Smooth muscle cell (in vitro differentiated cells): ENCODE data around the gene ASCC3. TPM values are rescaled to one million over a fixed set of nuclear protein-coding genes. Genes with fewer than 3 reads are reported as not detected.

ENCODE experiments used
- DNase-seq: peaks from one replicate; lab custom pipeline; 2025; ENCODE audit not compliant: unreplicated experiment; lab: John Stamatoyannopoulos, UW
- H2AFZ ChIP-seq: fragments of 200-600 bp; sonication (generic); 2 replicates; pipeline ENCODE4 v1.6.0; 2016; ENCODE audit warnings: antibody characterized with exemption, low read depth, mild to moderate bottlenecking
- H3F3A ChIP-seq: fragments of 200-600 bp; sonication (generic); 2 replicates; pipeline ENCODE4 v1.6.0; 2017; ENCODE audit warnings: antibody characterized with exemption, low read depth
- H3K27ac ChIP-seq: fragments of 200-600 bp; sonication (generic); 2 replicates; pipeline ENCODE4 v1.5.1; 2016; ENCODE audit warnings: low read depth, mild to moderate bottlenecking
- H3K27me3 ChIP-seq: fragments of 200-600 bp; sonication (generic); 2 replicates; pipeline ENCODE4 v1.6.1; 2016; ENCODE audit warnings: low read depth, mild to moderate bottlenecking
- H3K36me3 ChIP-seq: fragments of 200-600 bp; sonication (generic); 2 replicates; pipeline ENCODE4 v1.5.1; 2016; ENCODE audit warnings: low read depth
- H3K4me1 ChIP-seq: fragments of 200-600 bp; sonication (generic); 2 replicates; pipeline ENCODE4 v1.5.1; 2016; ENCODE audit warnings: low read depth
- H3K4me2 ChIP-seq: fragments of 200-600 bp; sonication (generic); 2 replicates; pipeline ENCODE4 v1.6.0; 2016; ENCODE audit warnings: mild to moderate bottlenecking
- H3K4me3 ChIP-seq: fragments of 200-600 bp; sonication (generic); 2 replicates; pipeline ENCODE4 v1.5.1; 2016; ENCODE audit warnings: mild to moderate bottlenecking
- H3K79me2 ChIP-seq: fragments of 200-600 bp; sonication (generic); 2 replicates; pipeline ENCODE4 v1.6.0; 2016; ENCODE audit warnings: low read depth, mild to moderate bottlenecking
- H3K9ac ChIP-seq: fragments of 200-600 bp; sonication (generic); 2 replicates; pipeline ENCODE4 v1.6.0; 2016; ENCODE audit warnings: low read depth
- H3K9me3 ChIP-seq: fragments of 200-600 bp; sonication (generic); replicated peaks from 2 replicates; pipeline ENCODE4 v1.5.1; 2016; ENCODE audit warnings: low read depth
- H4K20me1 ChIP-seq: fragments of 200-600 bp; sonication (generic); 2 replicates; pipeline ENCODE4 v1.6.0; 2016; ENCODE audit warnings: low read depth
- CTCF ChIP-seq: fragments of 200-600 bp; sonication (generic); IDR thresholded peaks from 2 replicates; pipeline ENCODE4 v1.5.1; 2017; ENCODE audit warnings: borderline replicate concordance, mild to moderate bottlenecking, antibody characterized with exemption; ENCODE audit not compliant: insufficient read depth, poor library complexity, severe bottlenecking
- WGBS: methylation state at CpG from one replicate; pipeline ENCODE4 v1.1.7; 2016; ENCODE audit warnings: low lambda C conversion rate; 5-methylcytosine and 5-hydroxymethylcytosine counted together
- polyA plus RNA-seq: library from polyadenylated mRNA; unstranded; fragments of >200 nt; fragmentation: Nextera tagmentation; extraction: Ambion mirVana; gene quantifications from 2 replicates; pipeline ENCODE4 v1.2.1, GENCODE V29; 2016
- total RNA-seq: library from RNA; depleted of rRNA; stranded (reverse); fragments of >200 nt; gene quantifications from 2 replicates; pipeline ENCODE4 v1.2.3, GENCODE V29; 2014

The ASCC3 gene
- total and polyA plus RNA-seq, 2 experiments from 2014 or later = 59.0 to 116 TPM

- DNase-seq = no peak
- TF ChIP-seq CTCF = no peak
- Histone ChIP-seq H4K20me1 (peaks cover 55% of the 10 kb centered on the region), H3K4me1 (no peaks in the 10 kb centered on the region), H3K9me3 (no peaks in the 10 kb centered on the region), H3F3A (no peaks in the 10 kb centered on the region), H3K4me3 (no peak overlapping the region), H3K4me2 (no peak overlapping the region), H3K36me3 (peaks cover 14% of the 10 kb centered on the region), H3K9ac (no peak overlapping the region), H2AFZ (no peak overlapping the region), H3K27ac (no peak overlapping the region), H3K79me2 (peaks cover 34% of the 10 kb centered on the region), H3K27me3 (no peaks in the 10 kb centered on the region)
- WGBS = 94% methylated on average over 4 of the region's 4 CpGs
Observed at GRCh38 chr6:100796049-100796823, 84.9 kb downstream of the ASCC3 start.

GRCh38 chr6:100790084-100790483 is 91.0 kb downstream of the ASCC3 start:
- Histone ChIP-seq H4K20me1 (peaks cover 36% of the 10 kb centered on the region), H3K9ac (no peak overlapping the region), H3K4me1 (no peaks in the 10 kb centered on the region), H2AFZ (no peak overlapping the region), H3K36me3 (peaks cover 4% of the 10 kb centered on the region), H3K4me3 (no peak overlapping the region), H3K27me3 (no peaks in the 10 kb centered on the region), H3K9me3 (no peaks in the 10 kb centered on the region), H3F3A (no peaks in the 10 kb centered on the region), H3K4me2 (no peak overlapping the region), H3K27ac (no peak overlapping the region), H3K79me2 (peaks cover 12% of the 10 kb centered on the region)
- no peak for DNase-seq
- TF ChIP-seq CTCF = no peak
- 91% methylated on average over 2 of the region's 2 CpGs for WGBS

DNA sequence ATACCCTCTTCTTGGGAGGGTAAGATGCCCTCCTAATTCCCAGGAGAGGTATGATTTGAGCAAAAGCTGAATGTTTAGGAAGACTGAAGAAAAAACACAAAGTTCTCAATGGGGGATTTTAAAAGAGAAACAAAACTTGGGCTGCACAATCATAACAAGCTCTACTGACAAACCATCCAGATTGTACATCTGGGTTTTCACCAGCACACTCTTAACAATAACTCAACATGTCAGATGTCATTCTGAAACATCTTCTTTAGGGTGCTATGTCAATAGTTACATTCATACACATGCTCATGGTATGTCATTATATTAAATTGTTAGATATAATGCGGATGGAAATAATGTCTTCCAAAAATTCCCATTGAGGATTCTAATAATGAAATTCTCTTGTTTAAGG is 95.1 kb downstream of the ASCC3 start:
- Histone ChIP-seq H3K27ac (no peak overlapping the region), H4K20me1 (peaks cover 36% of the 10 kb centered on the region), H3K9ac (no peak overlapping the region), H2AFZ (no peak overlapping the region), H3K4me2 (no peak overlapping the region), H3F3A (no peaks in the 10 kb centered on the region), H3K9me3 (no peaks in the 10 kb centered on the region), H3K4me1 (no peaks in the 10 kb centered on the region), H3K27me3 (no peaks in the 10 kb centered on the region), H3K36me3 (peaks cover 7% of the 10 kb centered on the region), H3K4me3 (no peak overlapping the region), H3K79me2 (no peaks in the 10 kb centered on the region)
- TF ChIP-seq CTCF = no peak
- WGBS = 97% methylated on average over 1 of the region's 1 CpG
- DNase-seq = no peak

DNA sequence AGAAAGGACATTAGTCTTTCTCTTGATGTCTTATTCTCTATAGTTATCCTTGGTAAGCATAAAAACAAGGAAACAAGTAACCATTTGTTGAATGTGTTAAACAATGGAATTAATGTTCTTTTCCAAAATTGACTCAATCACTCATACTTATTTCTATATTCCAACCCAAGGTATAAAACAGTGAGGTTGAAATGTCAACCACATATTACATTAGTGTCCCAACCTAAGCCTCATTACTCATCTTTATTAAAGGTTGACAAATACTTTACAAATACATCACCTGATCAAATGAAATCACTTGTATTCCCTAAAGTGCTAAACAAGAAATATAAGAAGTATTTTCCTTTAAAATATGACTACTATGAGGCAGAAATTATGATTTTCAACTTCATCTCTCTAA is 100.5 kb downstream of the ASCC3 start:
- Histone ChIP-seq H4K20me1 (peaks cover 27% of the 10 kb centered on the region), H2AFZ (no peak overlapping the region), H3K4me1 (no peaks in the 10 kb centered on the region), H3K9ac (no peak overlapping the region), H3K4me3 (no peak overlapping the region), H3K79me2 (no peaks in the 10 kb centered on the region), H3K27me3 (no peaks in the 10 kb centered on the region), H3K9me3 (no peaks in the 10 kb centered on the region), H3K27ac (no peak overlapping the region), H3F3A (no peaks in the 10 kb centered on the region), H3K36me3 (peaks cover 4% of the 10 kb centered on the region), H3K4me2 (no peak overlapping the region)
- no peak for TF ChIP-seq CTCF
- no peak for DNase-seq
